Measurements from ENCODE around the gene DDX41.
"Not testable (repeated sequence)": the region's sequence is repeated elsewhere in the genome, so short reads cannot be mapped to it uniquely, and the experiment has no call there.

The DDX41 gene

DNA sequence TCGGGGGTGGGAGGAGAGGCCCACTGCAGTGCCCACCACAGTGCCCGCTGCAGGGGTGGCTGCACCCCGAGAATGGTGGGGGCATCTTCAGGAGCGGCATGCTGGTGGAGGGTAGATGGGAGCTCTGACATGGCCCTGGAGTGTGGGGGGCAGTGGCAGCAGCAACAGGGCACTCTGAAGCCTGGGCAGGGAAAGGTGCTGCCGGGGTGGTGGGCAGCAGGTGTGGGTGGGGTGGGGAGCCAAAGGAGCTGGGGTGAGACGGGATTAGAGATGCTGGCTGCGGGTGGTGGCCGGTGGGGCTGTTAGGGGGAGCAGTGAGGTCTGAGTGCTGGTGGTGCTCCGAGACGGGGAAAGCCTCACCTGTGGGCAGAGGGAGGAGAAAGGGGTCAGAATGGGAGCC lies 19.6 kb upstream of the DDX41 start:
- H3K9ac ChIP-seq (ENCODE audit: low read depth, low read length): no peak overlapping the region
- no peaks in the 10 kb centered on the region for H3K9me3 ChIP-seq (ENCODE audit: control insufficient read depth, insufficient read depth, low read length)
- no peaks in the 10 kb centered on the region for H3K4me1 ChIP-seq (ENCODE audit: control insufficient read depth, insufficient read depth, low read length)
- H3K27me3 ChIP-seq (ENCODE audit: control insufficient read depth, insufficient read depth, low read length): no peaks in the 10 kb centered on the region
- H3K36me3 ChIP-seq (ENCODE audit: control insufficient read depth, insufficient read depth, low read length): peaks cover 72% of the 10 kb centered on the region
- no peak overlapping the region for H3K4me3 ChIP-seq (ENCODE audit: low read depth, low read length)
- no peak overlapping the region for H3K27ac ChIP-seq (ENCODE audit: low read depth, low read length)

DNA sequence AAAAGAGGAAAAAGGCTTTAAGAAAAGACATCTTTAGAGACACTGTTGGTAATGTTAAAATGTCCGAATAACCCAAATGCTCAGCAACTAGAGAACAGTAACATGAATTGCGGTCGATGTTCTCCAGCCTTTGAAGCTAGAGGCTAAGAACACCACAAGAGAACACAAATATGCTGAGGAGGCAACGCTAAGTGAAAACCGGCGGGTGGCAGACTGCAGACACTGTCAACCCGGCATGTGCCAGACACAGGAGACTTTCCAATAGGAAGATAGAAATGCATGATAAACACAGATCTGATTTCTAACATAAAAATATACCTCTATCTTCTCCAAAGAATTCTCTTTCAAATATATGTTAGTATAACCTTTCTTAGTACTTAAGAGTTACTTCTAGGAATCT lies 18.4 kb upstream of the DDX41 start:
- no peak overlapping the region for H3K27ac ChIP-seq (ENCODE audit: low read depth, low read length)
- no peaks in the 10 kb centered on the region for H3K4me1 ChIP-seq (ENCODE audit: control insufficient read depth, insufficient read depth, low read length)
- H3K9me3 ChIP-seq (ENCODE audit: control insufficient read depth, insufficient read depth, low read length): no peaks in the 10 kb centered on the region
- H3K4me3 ChIP-seq (ENCODE audit: low read depth, low read length): no peak overlapping the region
- no peaks in the 10 kb centered on the region for H3K27me3 ChIP-seq (ENCODE audit: control insufficient read depth, insufficient read depth, low read length)
- H3K36me3 ChIP-seq (ENCODE audit: control insufficient read depth, insufficient read depth, low read length): peaks cover 83% of the 10 kb centered on the region
- no peak overlapping the region for H3K9ac ChIP-seq (ENCODE audit: low read depth, low read length)

DNA sequence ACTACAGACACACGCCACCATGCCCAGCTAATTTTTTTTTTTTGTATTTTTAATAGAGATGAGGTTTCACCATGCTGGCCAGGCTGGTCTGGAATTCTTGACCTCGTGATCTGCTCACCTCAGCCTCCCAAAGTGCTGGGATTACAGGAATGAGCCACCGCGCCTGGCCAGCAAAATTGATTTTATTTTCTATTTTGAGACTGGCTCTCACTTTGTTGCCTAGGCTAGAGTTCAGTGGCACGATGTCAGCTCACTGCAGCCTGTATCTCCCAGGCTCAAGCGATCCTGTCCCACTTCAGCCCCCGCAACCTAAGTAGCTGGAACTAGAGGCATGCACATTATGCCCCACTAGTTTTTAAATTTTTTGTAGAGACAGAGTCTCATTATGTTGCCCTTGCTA lies 17.7 kb upstream of the DDX41 start:
- not testable (repeated sequence) for H3K9me3 ChIP-seq (ENCODE audit: control insufficient read depth, insufficient read depth, low read length); H3K4me3 ChIP-seq (ENCODE audit: low read depth, low read length); H3K4me1 ChIP-seq (ENCODE audit: control insufficient read depth, insufficient read depth, low read length); H3K9ac ChIP-seq (ENCODE audit: low read depth, low read length); H3K27ac ChIP-seq (ENCODE audit: low read depth, low read length); H3K27me3 ChIP-seq (ENCODE audit: control insufficient read depth, insufficient read depth, low read length)
- peaks cover 89% of the 10 kb centered on the region for H3K36me3 ChIP-seq (ENCODE audit: control insufficient read depth, insufficient read depth, low read length)

DNA sequence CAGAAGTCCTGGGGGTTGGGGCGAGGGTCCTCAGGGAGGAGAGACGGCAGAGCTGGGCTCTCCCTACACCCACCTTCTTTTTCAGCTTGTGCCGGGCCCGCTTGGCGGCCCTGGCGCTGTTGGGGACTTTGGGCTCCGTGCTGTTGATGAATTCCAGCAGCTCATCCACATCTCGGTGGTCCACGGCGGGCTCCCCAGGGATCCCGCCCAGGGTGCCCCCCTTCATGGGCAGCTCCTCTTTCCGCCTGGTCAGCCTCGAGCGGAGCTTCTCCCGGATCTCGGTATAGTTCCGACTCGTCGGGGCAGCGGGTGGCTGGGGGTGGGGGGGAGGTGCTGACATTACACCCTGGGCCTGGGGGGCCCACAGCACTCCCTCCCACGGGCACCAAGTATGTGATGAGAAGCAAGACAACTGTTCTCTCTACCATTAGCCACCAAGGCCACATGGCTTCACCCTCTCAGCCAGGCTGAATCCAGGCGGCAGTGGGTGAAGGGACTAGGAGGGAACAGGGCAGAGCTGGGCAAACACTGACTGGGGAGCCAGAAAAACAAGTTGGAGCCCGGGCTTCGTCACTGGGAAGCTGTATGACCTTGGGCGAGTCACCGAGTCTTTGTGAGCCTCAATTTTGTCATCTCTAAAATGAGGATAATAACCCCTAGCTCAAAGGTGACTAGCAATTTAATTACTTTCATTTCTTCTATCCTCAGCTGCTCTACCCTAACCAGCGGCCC lies 14.6 kb upstream of the DDX41 start:
- Histone ChIP-seq H3K4me1 (ENCODE audit: control insufficient read depth, insufficient read depth, low read length) (no peaks in the 10 kb centered on the region), H3K27ac (ENCODE audit: low read depth, low read length) (no peak overlapping the region), H3K9ac (ENCODE audit: low read depth, low read length) (no peak overlapping the region), H3K36me3 (ENCODE audit: control insufficient read depth, insufficient read depth, low read length) (peaks cover 89% of the 10 kb centered on the region), H3K4me3 (ENCODE audit: low read depth, low read length) (no peak overlapping the region), H3K27me3 (ENCODE audit: control insufficient read depth, insufficient read depth, low read length) (no peaks in the 10 kb centered on the region), H3K9me3 (ENCODE audit: control insufficient read depth, insufficient read depth, low read length) (no peaks in the 10 kb centered on the region)

DNA sequence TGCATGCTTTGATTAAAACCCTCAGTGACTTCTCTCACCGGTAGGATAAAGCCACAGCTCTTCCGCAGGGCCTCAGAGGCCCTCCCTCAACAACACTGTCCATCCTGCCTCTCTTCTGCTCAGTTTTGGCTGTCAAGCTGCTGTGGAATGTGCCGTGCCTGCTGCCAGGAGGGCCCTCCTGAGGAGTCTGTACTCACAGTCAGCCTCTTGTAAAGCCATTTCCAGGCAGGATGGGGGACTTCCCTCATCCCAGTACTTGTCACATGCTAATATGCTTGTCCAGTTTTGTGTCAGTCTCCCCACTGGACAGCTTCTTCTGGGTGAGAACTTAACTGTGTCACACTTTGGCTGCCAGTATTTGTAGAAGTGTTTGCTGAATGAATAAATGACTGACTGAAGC lies 13.9 kb upstream of the DDX41 start:
- H3K4me1 ChIP-seq (ENCODE audit: control insufficient read depth, insufficient read depth, low read length): no peaks in the 10 kb centered on the region
- H3K27me3 ChIP-seq (ENCODE audit: control insufficient read depth, insufficient read depth, low read length): no peaks in the 10 kb centered on the region
- H3K9me3 ChIP-seq (ENCODE audit: control insufficient read depth, insufficient read depth, low read length): no peaks in the 10 kb centered on the region
- H3K9ac ChIP-seq (ENCODE audit: low read depth, low read length): no peak overlapping the region
- H3K4me3 ChIP-seq (ENCODE audit: low read depth, low read length): no peak overlapping the region
- H3K36me3 ChIP-seq (ENCODE audit: control insufficient read depth, insufficient read depth, low read length): peaks cover 89% of the 10 kb centered on the region
- H3K27ac ChIP-seq (ENCODE audit: low read depth, low read length): no peak overlapping the region

GRCh38 chr5:177529247-177530203 lies 12.8 kb upstream of the DDX41 start:
- H3K27ac ChIP-seq (ENCODE audit: low read depth, low read length): no peak overlapping the region
- no peak overlapping the region for H3K9ac ChIP-seq (ENCODE audit: low read depth, low read length)
- H3K36me3 ChIP-seq (ENCODE audit: control insufficient read depth, insufficient read depth, low read length): peaks cover 91% of the 10 kb centered on the region
- no peak overlapping the region for H3K4me3 ChIP-seq (ENCODE audit: low read depth, low read length)
- no peaks in the 10 kb centered on the region for H3K4me1 ChIP-seq (ENCODE audit: control insufficient read depth, insufficient read depth, low read length)
- no peaks in the 10 kb centered on the region for H3K27me3 ChIP-seq (ENCODE audit: control insufficient read depth, insufficient read depth, low read length)
- H3K9me3 ChIP-seq (ENCODE audit: control insufficient read depth, insufficient read depth, low read length): no peaks in the 10 kb centered on the region

DNA sequence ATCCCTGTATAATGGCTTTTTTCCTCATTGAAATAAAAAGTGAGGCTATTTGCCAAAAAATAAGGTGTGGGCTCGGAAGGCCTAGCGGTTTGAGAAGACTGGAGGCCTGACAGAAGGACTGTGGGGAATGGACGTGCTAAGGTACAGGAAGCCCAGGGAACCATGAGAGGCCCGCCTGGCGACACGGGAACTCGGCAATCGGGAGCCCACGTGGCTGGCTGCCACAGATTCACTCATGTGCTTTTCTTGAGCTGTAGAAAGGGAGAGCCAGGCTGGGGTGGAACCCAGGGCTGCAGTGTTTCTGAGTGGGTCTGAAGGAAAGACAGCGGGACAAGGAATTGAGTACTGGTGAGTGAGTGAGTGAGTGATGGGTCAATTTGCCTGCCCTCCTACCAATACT lies 11.9 kb upstream of the DDX41 start:
- H3K36me3 ChIP-seq (ENCODE audit: control insufficient read depth, insufficient read depth, low read length): peaks cover 94% of the 10 kb centered on the region

GRCh38 chr5:177527595-177527994 lies 10.8 kb upstream of the DDX41 start:
- peaks cover 94% of the 10 kb centered on the region for H3K36me3 ChIP-seq (ENCODE audit: control insufficient read depth, insufficient read depth, low read length)
- no peak overlapping the region for H3K27ac ChIP-seq (ENCODE audit: low read depth, low read length)
- no peak overlapping the region for H3K4me3 ChIP-seq (ENCODE audit: low read depth, low read length)
- no peak overlapping the region for H3K9ac ChIP-seq (ENCODE audit: low read depth, low read length)
- H3K27me3 ChIP-seq (ENCODE audit: control insufficient read depth, insufficient read depth, low read length): no peaks in the 10 kb centered on the region
- H3K4me1 ChIP-seq (ENCODE audit: control insufficient read depth, insufficient read depth, low read length): no peaks in the 10 kb centered on the region
- no peaks in the 10 kb centered on the region for H3K9me3 ChIP-seq (ENCODE audit: control insufficient read depth, insufficient read depth, low read length)

More for the DNA sequence above, 11.9 kb upstream of the DDX41 start:
- no peaks in the 10 kb centered on the region for H3K9me3 ChIP-seq (ENCODE audit: control insufficient read depth, insufficient read depth, low read length)
- no peaks in the 10 kb centered on the region for H3K4me1 ChIP-seq (ENCODE audit: control insufficient read depth, insufficient read depth, low read length)
- no peak overlapping the region for H3K27ac ChIP-seq (ENCODE audit: low read depth, low read length)
- no peak overlapping the region for H3K4me3 ChIP-seq (ENCODE audit: low read depth, low read length)
- H3K9ac ChIP-seq (ENCODE audit: low read depth, low read length): no peak overlapping the region
- no peaks in the 10 kb centered on the region for H3K27me3 ChIP-seq (ENCODE audit: control insufficient read depth, insufficient read depth, low read length)

DNA sequence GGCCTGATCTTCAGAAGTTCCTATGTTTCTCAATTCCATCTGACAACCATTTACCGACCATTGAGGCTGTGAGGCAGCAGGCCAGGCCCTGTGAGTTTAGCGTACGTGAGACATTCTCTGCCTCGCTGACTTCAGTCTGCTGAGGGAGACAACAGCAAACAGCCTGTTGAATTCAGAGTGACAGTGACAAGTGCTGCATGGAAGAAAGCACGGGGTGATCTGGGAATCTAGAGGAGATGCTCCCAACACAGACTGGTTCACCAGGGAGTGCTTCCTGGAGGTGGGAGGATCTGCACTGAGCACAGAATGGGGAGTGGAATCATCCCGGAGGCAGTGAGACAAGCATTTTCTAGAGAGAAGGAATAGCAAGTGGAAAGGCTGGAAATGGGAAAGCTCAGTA lies 10.0 kb upstream of the DDX41 start:
- H3K9me3 ChIP-seq (ENCODE audit: control insufficient read depth, insufficient read depth, low read length): no peaks in the 10 kb centered on the region
- no peak overlapping the region for H3K9ac ChIP-seq (ENCODE audit: low read depth, low read length)
- H3K4me3 ChIP-seq (ENCODE audit: low read depth, low read length): no peak overlapping the region
- H3K27me3 ChIP-seq (ENCODE audit: control insufficient read depth, insufficient read depth, low read length): no peaks in the 10 kb centered on the region
- no peak overlapping the region for H3K27ac ChIP-seq (ENCODE audit: low read depth, low read length)
- peaks cover 92% of the 10 kb centered on the region for H3K36me3 ChIP-seq (ENCODE audit: control insufficient read depth, insufficient read depth, low read length)
- H3K4me1 ChIP-seq (ENCODE audit: control insufficient read depth, insufficient read depth, low read length): no peaks in the 10 kb centered on the region

DNA sequence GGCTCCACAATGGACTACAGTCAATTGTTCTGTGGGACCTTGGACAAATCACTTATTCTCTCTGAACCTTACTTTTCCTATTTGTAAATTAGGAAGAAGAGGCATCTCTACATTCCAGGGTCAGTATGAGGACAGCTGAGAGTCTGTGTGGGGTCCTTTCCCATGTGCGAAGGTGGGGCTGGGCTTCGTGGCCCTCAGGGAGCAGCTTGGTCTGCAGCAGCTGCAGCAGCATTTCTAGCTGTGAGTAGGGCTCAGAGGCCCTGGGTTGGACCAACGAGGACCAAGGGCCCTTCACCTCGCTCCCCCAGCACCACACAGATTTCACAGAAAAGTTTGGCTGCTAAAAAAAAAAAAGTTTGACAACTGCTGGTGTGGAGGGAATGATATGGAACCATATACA lies 9.4 kb upstream of the DDX41 start:
- H3K4me3 ChIP-seq (ENCODE audit: low read depth, low read length): no peak overlapping the region
- no peak overlapping the region for H3K9ac ChIP-seq (ENCODE audit: low read depth, low read length)
- no peaks in the 10 kb centered on the region for H3K27me3 ChIP-seq (ENCODE audit: control insufficient read depth, insufficient read depth, low read length)
- H3K36me3 ChIP-seq (ENCODE audit: control insufficient read depth, insufficient read depth, low read length): peaks cover 93% of the 10 kb centered on the region
- no peaks in the 10 kb centered on the region for H3K9me3 ChIP-seq (ENCODE audit: control insufficient read depth, insufficient read depth, low read length)
- no peaks in the 10 kb centered on the region for H3K4me1 ChIP-seq (ENCODE audit: control insufficient read depth, insufficient read depth, low read length)
- H3K27ac ChIP-seq (ENCODE audit: low read depth, low read length): no peak overlapping the region
